Adrenal gland (tissue), 12 donors: ENCODE results near the gene LAMC3. TPM values are rescaled to one million over a fixed set of nuclear protein-coding genes. Genes with fewer than 3 reads are reported as not detected.

Experiments used
- DNase-seq, 7 donors: peaks; one replicate each; pipeline ENCODE4 v3.0.0-alpha.2; 2019 to 2020
- H3K27ac ChIP-seq, 5 donors: fragments of 200-600 bp; sonication (generic) in 4 of 5; 1 replicate in 3 of 5; 2 replicates in 2 of 5; pipeline versions ENCODE4 v1.5.1 to v1.8.0; 2016 to 2020; ENCODE audit warnings: mild to moderate bottlenecking in 1 of 5
- H3K27me3 ChIP-seq: fragments of 200-600 bp; 2 replicates; pipeline ENCODE4 v1.8.0; 2021
- H3K36me3 ChIP-seq, 2 donors: fragments of 200-600 bp; replicated peaks in 1 of 2; 1 replicate in 1 of 2; 2 replicates in 1 of 2; pipeline versions ENCODE4 v1.5.1 to v1.8.0; 2018 to 2022
- H3K4me1 ChIP-seq, 2 donors: fragments of 200-600 bp; replicated peaks in 1 of 2; 1 replicate in 1 of 2; 2 replicates in 1 of 2; pipeline versions ENCODE4 v1.5.1 to v1.8.0; 2018 to 2021
- H3K4me3 ChIP-seq, 4 donors: fragments of 200-600 bp; sonication (generic) in 3 of 4; one replicate each; pipeline ENCODE4 v1.5.1; 2016 to 2018
- H3K9me3 ChIP-seq, 3 donors: fragments of 200-600 bp; sonication (generic) in 1 of 3; replicated peaks in 1 of 3; 1 replicate in 2 of 3; 2 replicates in 1 of 3; pipeline versions ENCODE4 v1.5.1 to v1.8.0; 2016 to 2021
- CTCF ChIP-seq, 6 experiments: fragments of 450-650 bp in 4 of 6; fragments of 200-600 bp in 2 of 6; sonication (generic) in 1 of 6; IDR thresholded peaks; 1 replicate in 5 of 6; 2 replicates in 1 of 6; pipeline versions ENCODE4 v1.5.1 to v1.8.0; 2016 to 2021; ENCODE audit warnings: antibody characterized with exemption in 6 of 6, mild to moderate bottlenecking in 2 of 6, moderate library complexity in 1 of 6
- POLR2A ChIP-seq, 2 donors: fragments of 450-650 bp; IDR thresholded peaks; one replicate each; pipeline ENCODE4 v1.6.1; 2017; ENCODE audit warnings: antibody characterized with exemption in 2 of 2, mild to moderate bottlenecking in 2 of 2, moderate library complexity in 1 of 2
- WGBS, 4 donors: extraction: QIAGEN DNeasy Blood & Tissue Kit in 2 of 4; methylation state at CpG; one replicate each; pipeline versions ENCODE4 v1.1.5 to v1.1.7; 2013 to 2017; 5-methylcytosine and 5-hydroxymethylcytosine counted together
- intact Hi-C, 2 donors: fragments of 100-400 bp; cut with DNase I; formaldehyde crosslinking; loops; one replicate each; pipeline versions ENCODE4 v1.14.1 to v1.15.0; 2022 to 2023
- polyA plus RNA-seq, 3 donors: library from polyadenylated mRNA; stranded (reverse); fragments of 200-250 nt in 2 of 3; fragments of 350-450 nt in 1 of 3; fragmentation: Illumina TruSeq in 1 of 3; extraction: RNeasy Lipid Tissue Mini Kit (QIAGEN cat#74804) in 1 of 3; gene quantifications; one replicate each; pipeline ENCODE4 v1.2.3, GENCODE V29; 2013 to 2014
- total RNA-seq, 9 donors: library from RNA; depleted of rRNA in 4 of 9; stranded (reverse); fragments of >200 nt in 4 of 9; fragments of 120-200 nt in 1 of 9; fragmentation: NEBNext Ultra II Directional in 1 of 9; extraction: Animal tissue kit (Norgen Biotek cat#: 25700) in 1 of 9; gene quantifications; one replicate each; pipeline versions ENCODE4 v1.1.0 to v1.2.4, GENCODE V29; 2013 to 2023
- donor health status: healthy with polysubstance abuse.
- donor health status: Bipolar disorder and iron deficiency.
- donor health status: DM: yes; HTN: yes; CAD: no.
- donor health status: DM: no; HTN: no; CAD: no.
- donor health status: DM: no; HTN: no; CAD: no.
- donor health status: DM: yes; HTN: yes; CAD: no.

The LAMC3 gene
- total and polyA plus RNA-seq, 12 donors: 3.3 to 125 (median 49.7) TPM

- no peak overlapping the region for H3K4me3 ChIP-seq
- no peak for DNase-seq
- no peaks in the 10 kb centered on the region for H3K36me3 ChIP-seq
- TF ChIP-seq POLR2A (IDR thresholded peaks at IDR 0.05): no peak
- intact Hi-C loops: no loop called here
- H3K4me1 ChIP-seq: no peaks in the 10 kb centered on the region
- H3K9me3 ChIP-seq: no peaks in the 10 kb centered on the region
- WGBS, 4 donors: 77 to 88% (median 85%) methylated on average over 13 to 15 of the region's 15 CpGs
- H3K27ac ChIP-seq: no peak overlapping the region
- H3K27me3 ChIP-seq: no peaks in the 10 kb centered on the region
Observed at GRCh38 chr9:131076347-131077195, 67.6 kb downstream of the LAMC3 start.

- no peak overlapping the region for H3K27ac ChIP-seq
- H3K4me1 ChIP-seq: no peaks in the 10 kb centered on the region
- no peak overlapping the region for H3K4me3 ChIP-seq
- intact Hi-C loops: no loop called here
- H3K27me3 ChIP-seq: no peaks in the 10 kb centered on the region
- no peaks in the 10 kb centered on the region for H3K9me3 ChIP-seq
- TF ChIP-seq CTCF (IDR thresholded peaks at IDR 0.05) (no peak), POLR2A (IDR thresholded peaks at IDR 0.05) (no peak)
- DNase-seq: no peak
- 83 to 89% (median 85%) methylated on average over 14 to 17 of the region's 17 CpGs for WGBS, 4 donors
- no peaks in the 10 kb centered on the region for H3K36me3 ChIP-seq
Observed at GRCh38 chr9:131078427-131079366, 69.7 kb downstream of the LAMC3 start.

- Histone ChIP-seq H3K27ac (no peak overlapping the region), H3K27me3 (no peaks in the 10 kb centered on the region), H3K9me3 (no peaks in the 10 kb centered on the region), H3K4me3 (no peak overlapping the region), H3K4me1 (no peaks in the 10 kb centered on the region), H3K36me3 (no peaks in the 10 kb centered on the region)
- intact Hi-C loops: no loop called here
- no peak for TF ChIP-seq CTCF (IDR thresholded peaks at IDR 0.05)
- TF ChIP-seq POLR2A (IDR thresholded peaks at IDR 0.05): no peak
- DNase-seq: no peak
- WGBS, 4 donors: 71 to 79% (median 72%) methylated on average over 8 to 9 of the region's 9 CpGs
Observed at GRCh38 chr9:131080589-131080988, 71.6 kb downstream of the LAMC3 start.

- no peak for DNase-seq
- TF ChIP-seq CTCF (IDR thresholded peaks at IDR 0.05) (no peak), POLR2A (IDR thresholded peaks at IDR 0.05) (no peak)
- no peak overlapping the region for H3K4me3 ChIP-seq
- WGBS, 4 donors: 84 to 95% (median 89%) methylated on average over 7 to 9 of the region's 9 CpGs
- H3K36me3 ChIP-seq: no peaks in the 10 kb centered on the region
- intact Hi-C loops: no loop called here
- H3K4me1 ChIP-seq: no peaks in the 10 kb centered on the region
- no peaks in the 10 kb centered on the region for H3K9me3 ChIP-seq
- no peaks in the 10 kb centered on the region for H3K27me3 ChIP-seq
- H3K27ac ChIP-seq: no peak overlapping the region
Observed at GRCh38 chr9:131081868-131082267, 72.9 kb downstream of the LAMC3 start.
